GM18873 (cell line): ENCODE data around the gene PDCD1LG2.

Source experiments
- ATAC-seq: cut with Tn5 transposase; IDR thresholded peaks from one replicate; pipeline ENCODE4 v1.9.1; 2021; ENCODE audit warnings: mild to moderate bottlenecking, moderate library complexity, moderate number of reproducible peaks; ENCODE audit not compliant: unreplicated experiment, low FRiP score

The PDCD1LG2 gene

GRCh38 chr9:5608298-5609225, 98.2 kb downstream of the PDCD1LG2 start:
- ATAC-seq: no peak

GRCh38 chr9:5609226-5609596, 98.9 kb downstream of the PDCD1LG2 start:
- no peak for ATAC-seq

GRCh38 chr9:5610491-5610890, 100.2 kb downstream of the PDCD1LG2 start:
- ATAC-seq: no peak

- ATAC-seq: no peak
These were observed 101.2 kb downstream of the PDCD1LG2 start for GRCh38 chr9:5611321-5612184.

- no peak for ATAC-seq
These were observed 101.8 kb downstream of the PDCD1LG2 start for GRCh38 chr9:5612185-5612530.

- ATAC-seq: no peak
These were observed 103.9 kb downstream of the PDCD1LG2 start for GRCh38 chr9:5614192-5614591.

GRCh38 chr9:5614985-5615384, 104.7 kb downstream of the PDCD1LG2 start:
- no peak for ATAC-seq

GRCh38 chr9:5617749-5618148, 107.4 kb downstream of the PDCD1LG2 start:
- ATAC-seq: peak; percentile 93

GRCh38 chr9:5620494-5620893, 110.2 kb downstream of the PDCD1LG2 start:
- no peak for ATAC-seq
